Lower lobe of right lung (tissue), 2 donors: ENCODE results near the gene NEDD4. TPM values are rescaled to one million over a fixed set of nuclear protein-coding genes. Genes with fewer than 3 reads are reported as not detected.

Source experiments
- ATAC-seq, 2 donors: fragments of 200-7000 bp; cut with Tn5 transposase; one replicate each; pipeline ENCODE4 v1.9.1; 2020 to 2022; ENCODE audit warnings: mild to moderate bottlenecking in 2 of 2, moderate library complexity in 2 of 2
- DNase-seq: peaks from one replicate; pipeline ENCODE4 v3.0.0-alpha.2; 2020
- H3K27ac ChIP-seq: fragments of 200-600 bp; one replicate; pipeline ENCODE4 v1.8.0; 2022
- H3K27me3 ChIP-seq: fragments of 200-600 bp; one replicate; pipeline ENCODE4 v1.8.0; 2022; ENCODE audit warnings: low read depth
- H3K36me3 ChIP-seq: fragments of 200-600 bp; one replicate; pipeline ENCODE4 v1.8.0; 2022; ENCODE audit warnings: mild to moderate bottlenecking
- H3K4me1 ChIP-seq: fragments of 200-600 bp; one replicate; pipeline ENCODE4 v1.8.0; 2022
- H3K4me3 ChIP-seq: fragments of 200-600 bp; one replicate; pipeline ENCODE4 v1.8.0; 2022; ENCODE audit warnings: mild to moderate bottlenecking
- H3K9me3 ChIP-seq: fragments of 200-600 bp; one replicate; pipeline ENCODE4 v1.8.0; 2022
- CTCF ChIP-seq: fragments of 200-600 bp; IDR thresholded peaks from one replicate; pipeline ENCODE4 v1.8.0; 2022; ENCODE audit warnings: antibody characterized with exemption, mild to moderate bottlenecking
- intact Hi-C: fragments of 100-400 bp; cut with DNase I; formaldehyde crosslinking; loops from one replicate; pipeline ENCODE4 v1.11.0; 2022
- total RNA-seq: library from RNA; stranded (reverse); fragmentation: NEBNext Ultra II Directional; extraction: Animal tissue kit (Norgen Biotek cat#: 25700); gene quantifications from one replicate; pipeline ENCODE4 v1.2.1, GENCODE V29; 2021
- donor health status: DM: no; HTN: yes; CAD: no; lungs with severe emphysema.

NEDD4 gene
- total RNA-seq, 1 donor from 2014 or later, result 16.5 TPM

- H3K4me3 ChIP-seq, result no peak overlapping the region
- no peaks in the 10 kb centered on the region for H3K9me3 ChIP-seq
- H3K27me3 ChIP-seq, result no peaks in the 10 kb centered on the region
- DNase-seq, result no peak
- ATAC-seq, result no peak
- no peak for TF ChIP-seq CTCF
- no peak overlapping the region for H3K27ac ChIP-seq
- no peaks in the 10 kb centered on the region for H3K36me3 ChIP-seq
- intact Hi-C loops, result no loop called here
- H3K4me1 ChIP-seq, result no peaks in the 10 kb centered on the region
Observed at GRCh38 chr15:55778932-55779331, 214.5 kb downstream of the NEDD4 start.
